PFSK-1 (cell line): ENCODE measurements around the gene GLRX2.

Source experiments
- FOXP2 ChIP-seq: optimal IDR thresholded peaks from 2 replicates; pipeline ENCODE3; 2011; ENCODE audit warnings: borderline replicate concordance, control low read depth, inconsistent platforms; ENCODE audit not compliant: insufficient read depth; ENCODE audit errors: extremely low read length, extremely low read depth
- POLR2AphosphoS5 ChIP-seq: IDR thresholded peaks from 2 replicates; pipeline ENCODE4 v1.6.1; 2012; ENCODE audit warnings: low read depth, mild to moderate bottlenecking, control low read depth, low read length, moderate library complexity
- TAF1 ChIP-seq: IDR thresholded peaks from 2 replicates; pipeline ENCODE4 v1.6.1; 2012; ENCODE audit warnings: low read length, control low read depth, borderline replicate concordance; ENCODE audit not compliant: insufficient read depth

GRCh38 chr1:193120604-193121166 is 15.5 kb upstream of the GLRX2 start:
- TF ChIP-seq FOXP2: no peak
- TF ChIP-seq TAF1: no peak
- no peak for TF ChIP-seq POLR2AphosphoS5
